Measurements from ENCODE around the gene MDFI.

Gene MDFI

GRCh38 chr6:41677124-41677921 is 39.1 kb downstream of the MDFI start:
- H3K9me3 ChIP-seq (ENCODE audit: control insufficient read depth in 2 of 2, low read length in 2 of 2), result no peaks in the 10 kb centered on the region
- no peaks in the 10 kb centered on the region for H3K36me3 ChIP-seq (ENCODE audit: control insufficient read depth in 2 of 2, insufficient read depth in 2 of 2, low read length in 2 of 2)
- no peak overlapping the region for H3K4me3 ChIP-seq (ENCODE audit: low read length in 2 of 2)
- no peaks in the 10 kb centered on the region for H3K27me3 ChIP-seq (ENCODE audit: control insufficient read depth in 2 of 2, insufficient read depth in 2 of 2, low read length in 2 of 2)
- peaks cover 0 to 2% of the 10 kb centered on the region in 2 donors for H3K4me1 ChIP-seq (ENCODE audit: control insufficient read depth in 2 of 2, insufficient read depth in 2 of 2, low read length in 2 of 2)
- H3K9ac ChIP-seq (ENCODE audit: low read depth in 1 of 2, low read length in 2 of 2), result no peak overlapping the region
- H3K27ac ChIP-seq (ENCODE audit: low read depth in 2 of 2, low read length in 2 of 2), result no peak overlapping the region

GRCh38 chr6:41678511-41679084 is 40.3 kb downstream of the MDFI start:
- H3K36me3 ChIP-seq (ENCODE audit: control insufficient read depth in 2 of 2, insufficient read depth in 2 of 2, low read length in 2 of 2), result no peaks in the 10 kb centered on the region
- H3K9ac ChIP-seq (ENCODE audit: low read depth in 1 of 2, low read length in 2 of 2), result no peak overlapping the region
- no peaks in the 10 kb centered on the region for H3K9me3 ChIP-seq (ENCODE audit: control insufficient read depth in 2 of 2, low read length in 2 of 2)
- H3K27me3 ChIP-seq (ENCODE audit: control insufficient read depth in 2 of 2, insufficient read depth in 2 of 2, low read length in 2 of 2), result no peaks in the 10 kb centered on the region
- H3K4me1 ChIP-seq (ENCODE audit: control insufficient read depth in 2 of 2, insufficient read depth in 2 of 2, low read length in 2 of 2), result peaks cover 10 to 11% of the 10 kb centered on the region in 2 donors
- no peak overlapping the region for H3K27ac ChIP-seq (ENCODE audit: low read depth in 2 of 2, low read length in 2 of 2)
- no peak overlapping the region for H3K4me3 ChIP-seq (ENCODE audit: low read length in 2 of 2)

- H3K4me1 ChIP-seq (ENCODE audit: control insufficient read depth in 2 of 2, insufficient read depth in 2 of 2, low read length in 2 of 2), result peaks cover 10 to 11% of the 10 kb centered on the region in 2 donors
- H3K36me3 ChIP-seq (ENCODE audit: control insufficient read depth in 2 of 2, insufficient read depth in 2 of 2, low read length in 2 of 2), result no peaks in the 10 kb centered on the region
- no peak overlapping the region for H3K4me3 ChIP-seq (ENCODE audit: low read length in 2 of 2)
- no peaks in the 10 kb centered on the region for H3K9me3 ChIP-seq (ENCODE audit: control insufficient read depth in 2 of 2, low read length in 2 of 2)
- no peak overlapping the region for H3K27ac ChIP-seq (ENCODE audit: low read depth in 2 of 2, low read length in 2 of 2)
- no peaks in the 10 kb centered on the region for H3K27me3 ChIP-seq (ENCODE audit: control insufficient read depth in 2 of 2, insufficient read depth in 2 of 2, low read length in 2 of 2)
- no peak overlapping the region for H3K9ac ChIP-seq (ENCODE audit: low read depth in 1 of 2, low read length in 2 of 2)
Observed at GRCh38 chr6:41679696-41680095, 41.4 kb downstream of the MDFI start.

- Histone ChIP-seq H3K4me1 (ENCODE audit: control insufficient read depth in 2 of 2, insufficient read depth in 2 of 2, low read length in 2 of 2) (peaks cover 10 to 11% of the 10 kb centered on the region in 2 donors), H3K4me3 (ENCODE audit: low read length in 2 of 2) (no peak overlapping the region)
Observed at GRCh38 chr6:41680182-41680965, 42.1 kb downstream of the MDFI start.

GRCh38 chr6:41682056-41682477 is 43.8 kb downstream of the MDFI start:
- Histone ChIP-seq H3K4me1 (ENCODE audit: control insufficient read depth in 2 of 2, insufficient read depth in 2 of 2, low read length in 2 of 2) (peaks cover 11% of the 10 kb centered on the region in 2 donors), H3K36me3 (ENCODE audit: control insufficient read depth in 2 of 2, insufficient read depth in 2 of 2, low read length in 2 of 2) (peaks cover 13% of the 10 kb centered on the region in 2 donors), H3K9me3 (ENCODE audit: control insufficient read depth in 2 of 2, low read length in 2 of 2) (no peaks in the 10 kb centered on the region), H3K27ac (ENCODE audit: low read depth in 2 of 2, low read length in 2 of 2) (no peak overlapping the region), H3K27me3 (ENCODE audit: control insufficient read depth in 2 of 2, insufficient read depth in 2 of 2, low read length in 2 of 2) (no peaks in the 10 kb centered on the region), H3K9ac (ENCODE audit: low read depth in 1 of 2, low read length in 2 of 2) (no peak overlapping the region), H3K4me3 (ENCODE audit: low read length in 2 of 2) (no peak overlapping the region)

More at GRCh38 chr6:41680182-41680965, 42.1 kb downstream of the MDFI start:
- Histone ChIP-seq H3K36me3 (ENCODE audit: control insufficient read depth in 2 of 2, insufficient read depth in 2 of 2, low read length in 2 of 2) (peaks cover 2% of the 10 kb centered on the region in 2 donors), H3K9ac (ENCODE audit: low read depth in 1 of 2, low read length in 2 of 2) (no peak overlapping the region), H3K27me3 (ENCODE audit: control insufficient read depth in 2 of 2, insufficient read depth in 2 of 2, low read length in 2 of 2) (no peaks in the 10 kb centered on the region), H3K27ac (ENCODE audit: low read depth in 2 of 2, low read length in 2 of 2) (no peak overlapping the region), H3K9me3 (ENCODE audit: control insufficient read depth in 2 of 2, low read length in 2 of 2) (no peaks in the 10 kb centered on the region)

- H3K36me3 ChIP-seq (ENCODE audit: control insufficient read depth in 2 of 2, insufficient read depth in 2 of 2, low read length in 2 of 2), result peaks cover 17 to 19% of the 10 kb centered on the region in 2 donors
- H3K9me3 ChIP-seq (ENCODE audit: control insufficient read depth in 2 of 2, low read length in 2 of 2), result no peaks in the 10 kb centered on the region
- H3K27ac ChIP-seq (ENCODE audit: low read depth in 2 of 2, low read length in 2 of 2), result peak overlapping the region in 1 of 2 donors; percentile 67
- H3K27me3 ChIP-seq (ENCODE audit: control insufficient read depth in 2 of 2, insufficient read depth in 2 of 2, low read length in 2 of 2), result no peaks in the 10 kb centered on the region
- peak overlapping the region; percentile 68 to 74 for H3K9ac ChIP-seq (ENCODE audit: low read depth in 1 of 2, low read length in 2 of 2)
- H3K4me3 ChIP-seq (ENCODE audit: low read length in 2 of 2), result peak overlapping the region; percentile 38 to 68
- peaks cover 13 to 17% of the 10 kb centered on the region in 2 donors for H3K4me1 ChIP-seq (ENCODE audit: control insufficient read depth in 2 of 2, insufficient read depth in 2 of 2, low read length in 2 of 2)
Observed at GRCh38 chr6:41682497-41683272, 44.4 kb downstream of the MDFI start.

- Histone ChIP-seq H3K36me3 (ENCODE audit: control insufficient read depth in 2 of 2, insufficient read depth in 2 of 2, low read length in 2 of 2) (peaks cover 17 to 22% of the 10 kb centered on the region in 2 donors), H3K4me3 (ENCODE audit: low read length in 2 of 2) (peak overlapping the region; percentile 38 to 68), H3K9ac (ENCODE audit: low read depth in 1 of 2, low read length in 2 of 2) (peak overlapping the region; percentile 68 to 74), H3K27ac (ENCODE audit: low read depth in 2 of 2, low read length in 2 of 2) (peak overlapping the region in 1 of 2 donors; percentile 67), H3K27me3 (ENCODE audit: control insufficient read depth in 2 of 2, insufficient read depth in 2 of 2, low read length in 2 of 2) (no peaks in the 10 kb centered on the region), H3K4me1 (ENCODE audit: control insufficient read depth in 2 of 2, insufficient read depth in 2 of 2, low read length in 2 of 2) (peaks cover 13 to 19% of the 10 kb centered on the region in 2 donors), H3K9me3 (ENCODE audit: control insufficient read depth in 2 of 2, low read length in 2 of 2) (no peaks in the 10 kb centered on the region)
Observed at GRCh38 chr6:41683273-41683522, 44.9 kb downstream of the MDFI start.

- no peaks in the 10 kb centered on the region for H3K27me3 ChIP-seq (ENCODE audit: control insufficient read depth in 2 of 2, insufficient read depth in 2 of 2, low read length in 2 of 2)
- peak overlapping the region; percentile 68 to 74 for H3K9ac ChIP-seq (ENCODE audit: low read depth in 1 of 2, low read length in 2 of 2)
- peaks cover 17 to 25% of the 10 kb centered on the region in 2 donors for H3K36me3 ChIP-seq (ENCODE audit: control insufficient read depth in 2 of 2, insufficient read depth in 2 of 2, low read length in 2 of 2)
- H3K4me3 ChIP-seq (ENCODE audit: low read length in 2 of 2), result peak overlapping the region; percentile 38 to 68
- H3K9me3 ChIP-seq (ENCODE audit: control insufficient read depth in 2 of 2, low read length in 2 of 2), result no peaks in the 10 kb centered on the region
- peaks cover 13 to 19% of the 10 kb centered on the region in 2 donors for H3K4me1 ChIP-seq (ENCODE audit: control insufficient read depth in 2 of 2, insufficient read depth in 2 of 2, low read length in 2 of 2)
- H3K27ac ChIP-seq (ENCODE audit: low read depth in 2 of 2, low read length in 2 of 2), result peak overlapping the region in 1 of 2 donors; percentile 67
Observed at GRCh38 chr6:41683523-41684310, 45.4 kb downstream of the MDFI start.

Measured in mucosa of rectum (tissue), 2 donors.